ENCODE results near the gene RASSF10. TPM values are rescaled to one million over a fixed set of nuclear protein-coding genes. Genes with fewer than 3 reads are reported as not detected.
A peak's percentile ranks its signal among the peaks of the same experiment; 100 is the strongest.

Gene RASSF10
- total RNA-seq, 4 donors from 2014 or later = 0.60 TPM; not detected in 3

- TF ChIP-seq EP300 (IDR thresholded peaks at IDR 0.05) = no peak
- TF ChIP-seq POLR2A (IDR thresholded peaks at IDR 0.05) = no peak
- TF ChIP-seq CTCF (IDR thresholded peaks at IDR 0.05) = peak; percentile 76 to 88 (median 82)
- Histone ChIP-seq H3K36me3 (no peaks in the 10 kb centered on the region), H3K9me3 (no peaks in the 10 kb centered on the region), H3K27me3 (no peaks in the 10 kb centered on the region), H3K4me1 (peaks cover 0 to 7% (median 0%) of the 10 kb centered on the region in 4 donors), H3K27ac (no peak overlapping the region), H3K4me3 (no peak overlapping the region)
- DNase-seq (ENCODE audit: low spot score in 2 of 2) = peak; percentile 32 to 74
- 13 to 15% methylated on average over 13 of the region's 13 CpGs for WGBS, 2 donors
Observed at GRCh38 chr11:12963792-12964536, 45.2 kb upstream of the RASSF10 start.

- H3K27ac ChIP-seq = no peak overlapping the region
- TF ChIP-seq EP300 (IDR thresholded peaks at IDR 0.05) (no peak), POLR2A (IDR thresholded peaks at IDR 0.05) (no peak), CTCF (IDR thresholded peaks at IDR 0.05) (no peak)
- H3K4me3 ChIP-seq = no peak overlapping the region
- 83 to 95% methylated on average over 7 of the region's 7 CpGs for WGBS, 2 donors
- no peak for DNase-seq (ENCODE audit: low spot score in 2 of 2)
- no peaks in the 10 kb centered on the region for H3K36me3 ChIP-seq
- H3K27me3 ChIP-seq = no peaks in the 10 kb centered on the region
- H3K4me1 ChIP-seq = peaks cover 0 to 7% (median 0%) of the 10 kb centered on the region in 4 donors
- no peaks in the 10 kb centered on the region for H3K9me3 ChIP-seq
Observed at GRCh38 chr11:12964650-12965049, 44.5 kb upstream of the RASSF10 start.

- H3K27me3 ChIP-seq = no peaks in the 10 kb centered on the region
- no peaks in the 10 kb centered on the region for H3K36me3 ChIP-seq
- no peak overlapping the region for H3K27ac ChIP-seq
- no peak overlapping the region for H3K4me3 ChIP-seq
- no peaks in the 10 kb centered on the region for H3K9me3 ChIP-seq
- TF ChIP-seq CTCF (IDR thresholded peaks at IDR 0.05) (no peak), POLR2A (IDR thresholded peaks at IDR 0.05) (no peak), EP300 (IDR thresholded peaks at IDR 0.05) (no peak)
- no peak for DNase-seq (ENCODE audit: low spot score in 2 of 2)
- 85 to 88% methylated on average over 5 of the region's 5 CpGs for WGBS, 2 donors
- H3K4me1 ChIP-seq = peaks cover 0 to 7% (median 0%) of the 10 kb centered on the region in 4 donors
Observed at GRCh38 chr11:12966002-12966401, 43.1 kb upstream of the RASSF10 start.

- DNase-seq (ENCODE audit: low spot score in 2 of 2) = no peak
- H3K27ac ChIP-seq = no peak overlapping the region
- no peak overlapping the region for H3K4me3 ChIP-seq
Observed at GRCh38 chr11:12968101-12968500, 41.0 kb upstream of the RASSF10 start.

More at GRCh38 chr11:12968101-12968500, 41.0 kb upstream of the RASSF10 start:
- Histone ChIP-seq H3K4me1 (peaks cover 0 to 7% (median 0%) of the 10 kb centered on the region in 4 donors), H3K9me3 (no peaks in the 10 kb centered on the region), H3K27me3 (no peaks in the 10 kb centered on the region), H3K36me3 (no peaks in the 10 kb centered on the region)
- TF ChIP-seq POLR2A (IDR thresholded peaks at IDR 0.05) (no peak), CTCF (IDR thresholded peaks at IDR 0.05) (no peak), EP300 (IDR thresholded peaks at IDR 0.05) (no peak)
- 84 to 88% methylated on average over 1 of the region's 1 CpG for WGBS, 2 donors
